Adrenal gland (tissue), 12 donors: Measurements from ENCODE around the gene IGDCC3. TPM values are rescaled to one million over a fixed set of nuclear protein-coding genes. Genes with fewer than 3 reads are reported as not detected.

ENCODE experiments used
- DNase-seq, 7 donors: peaks; one replicate each; pipeline ENCODE4 v3.0.0-alpha.2; 2019 to 2020
- H3K27ac ChIP-seq, 5 donors: fragments of 200-600 bp; sonication (generic) in 4 of 5; 1 replicate in 3 of 5; 2 replicates in 2 of 5; pipeline versions ENCODE4 v1.5.1 to v1.8.0; 2016 to 2020; ENCODE audit warnings: mild to moderate bottlenecking in 1 of 5
- H3K27me3 ChIP-seq: fragments of 200-600 bp; 2 replicates; pipeline ENCODE4 v1.8.0; 2021
- H3K36me3 ChIP-seq, 2 donors: fragments of 200-600 bp; replicated peaks in 1 of 2; 1 replicate in 1 of 2; 2 replicates in 1 of 2; pipeline versions ENCODE4 v1.5.1 to v1.8.0; 2018 to 2022
- H3K4me1 ChIP-seq, 2 donors: fragments of 200-600 bp; replicated peaks in 1 of 2; 1 replicate in 1 of 2; 2 replicates in 1 of 2; pipeline versions ENCODE4 v1.5.1 to v1.8.0; 2018 to 2021
- H3K4me3 ChIP-seq, 4 donors: fragments of 200-600 bp; sonication (generic) in 3 of 4; one replicate each; pipeline ENCODE4 v1.5.1; 2016 to 2018
- H3K9me3 ChIP-seq, 3 donors: fragments of 200-600 bp; sonication (generic) in 1 of 3; replicated peaks in 1 of 3; 1 replicate in 2 of 3; 2 replicates in 1 of 3; pipeline versions ENCODE4 v1.5.1 to v1.8.0; 2016 to 2021
- POLR2A ChIP-seq, 2 donors: fragments of 450-650 bp; IDR thresholded peaks; one replicate each; pipeline ENCODE4 v1.6.1; 2017; ENCODE audit warnings: antibody characterized with exemption in 2 of 2, mild to moderate bottlenecking in 2 of 2, moderate library complexity in 1 of 2
- WGBS, 4 donors: extraction: QIAGEN DNeasy Blood & Tissue Kit in 2 of 4; methylation state at CpG; one replicate each; pipeline versions ENCODE4 v1.1.5 to v1.1.7; 2013 to 2017; 5-methylcytosine and 5-hydroxymethylcytosine counted together
- intact Hi-C, 2 donors: fragments of 100-400 bp; cut with DNase I; formaldehyde crosslinking; loops; one replicate each; pipeline versions ENCODE4 v1.14.1 to v1.15.0; 2022 to 2023
- polyA plus RNA-seq, 3 donors: library from polyadenylated mRNA; stranded (reverse); fragments of 200-250 nt in 2 of 3; fragments of 350-450 nt in 1 of 3; fragmentation: Illumina TruSeq in 1 of 3; extraction: RNeasy Lipid Tissue Mini Kit (QIAGEN cat#74804) in 1 of 3; gene quantifications; one replicate each; pipeline ENCODE4 v1.2.3, GENCODE V29; 2013 to 2014
- total RNA-seq, 9 donors: library from RNA; depleted of rRNA in 4 of 9; stranded (reverse); fragments of >200 nt in 4 of 9; fragments of 120-200 nt in 1 of 9; fragmentation: NEBNext Ultra II Directional in 1 of 9; extraction: Animal tissue kit (Norgen Biotek cat#: 25700) in 1 of 9; gene quantifications; one replicate each; pipeline versions ENCODE4 v1.1.0 to v1.2.4, GENCODE V29; 2013 to 2023
- TF ChIP-seq, protein P1 (sequence below), 6 experiments: fragments of 450-650 bp in 4 of 6; fragments of 200-600 bp in 2 of 6; sonication (generic) in 1 of 6; IDR thresholded peaks; 1 replicate in 5 of 6; 2 replicates in 1 of 6; pipeline versions ENCODE4 v1.5.1 to v1.8.0; 2016 to 2021; ENCODE audit warnings: antibody characterized with exemption in 6 of 6, mild to moderate bottlenecking in 2 of 6, moderate library complexity in 1 of 6
- donor health status: healthy with polysubstance abuse.
- donor health status: Bipolar disorder and iron deficiency.
- donor health status: DM: yes; HTN: yes; CAD: no.
- donor health status: DM: no; HTN: no; CAD: no.
- donor health status: DM: no; HTN: no; CAD: no.
- donor health status: DM: yes; HTN: yes; CAD: no.

Gene IGDCC3
- total and polyA plus RNA-seq, 12 donors: 0.13 to 0.39 (median 0.29) TPM; not detected in 7

DNA sequence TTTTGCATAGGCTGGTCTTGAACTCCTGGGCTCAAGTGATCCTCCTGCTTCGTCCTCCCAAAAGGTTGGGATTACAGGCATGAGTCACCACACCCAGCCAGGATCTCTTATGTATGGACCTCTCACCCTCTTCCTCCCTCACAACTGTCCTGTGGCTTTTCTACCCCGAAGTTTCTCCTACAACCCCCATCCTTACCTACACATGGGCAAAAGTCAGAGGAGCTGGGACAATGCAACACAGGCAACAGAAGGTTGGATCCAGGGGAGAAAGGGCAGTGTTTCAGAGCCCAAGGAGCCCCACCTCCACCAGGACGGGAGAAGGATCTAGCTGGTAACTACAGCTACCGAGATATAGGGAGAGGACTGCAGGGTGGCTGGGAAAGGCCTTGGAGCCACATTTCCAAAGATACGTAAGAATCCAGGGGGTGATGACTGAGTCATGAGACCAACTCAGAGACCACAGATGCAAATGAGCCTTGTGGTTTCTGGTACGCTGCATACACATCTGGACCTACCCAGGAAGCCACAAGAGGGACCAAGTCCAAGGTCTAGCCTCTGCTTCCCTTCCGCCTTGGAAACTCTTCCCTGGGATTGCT lies 31.3 kb upstream of the IGDCC3 start:
- no peak for TF ChIP-seq POLR2A (IDR thresholded peaks at IDR 0.05)
- TF ChIP-seq, protein P1, sequence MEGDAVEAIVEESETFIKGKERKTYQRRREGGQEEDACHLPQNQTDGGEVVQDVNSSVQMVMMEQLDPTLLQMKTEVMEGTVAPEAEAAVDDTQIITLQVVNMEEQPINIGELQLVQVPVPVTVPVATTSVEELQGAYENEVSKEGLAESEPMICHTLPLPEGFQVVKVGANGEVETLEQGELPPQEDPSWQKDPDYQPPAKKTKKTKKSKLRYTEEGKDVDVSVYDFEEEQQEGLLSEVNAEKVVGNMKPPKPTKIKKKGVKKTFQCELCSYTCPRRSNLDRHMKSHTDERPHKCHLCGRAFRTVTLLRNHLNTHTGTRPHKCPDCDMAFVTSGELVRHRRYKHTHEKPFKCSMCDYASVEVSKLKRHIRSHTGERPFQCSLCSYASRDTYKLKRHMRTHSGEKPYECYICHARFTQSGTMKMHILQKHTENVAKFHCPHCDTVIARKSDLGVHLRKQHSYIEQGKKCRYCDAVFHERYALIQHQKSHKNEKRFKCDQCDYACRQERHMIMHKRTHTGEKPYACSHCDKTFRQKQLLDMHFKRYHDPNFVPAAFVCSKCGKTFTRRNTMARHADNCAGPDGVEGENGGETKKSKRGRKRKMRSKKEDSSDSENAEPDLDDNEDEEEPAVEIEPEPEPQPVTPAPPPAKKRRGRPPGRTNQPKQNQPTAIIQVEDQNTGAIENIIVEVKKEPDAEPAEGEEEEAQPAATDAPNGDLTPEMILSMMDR (IDR thresholded peaks at IDR 0.05): no peak
- Histone ChIP-seq H3K9me3 (no peaks in the 10 kb centered on the region), H3K27me3 (no peaks in the 10 kb centered on the region), H3K36me3 (no peaks in the 10 kb centered on the region), H3K4me1 (peaks cover 0 to 17% of the 10 kb centered on the region in 2 donors), H3K27ac (no peak overlapping the region), H3K4me3 (no peak overlapping the region)
- WGBS, 4 donors: 83 to 93% (median 84%) methylated on average over 7 of the region's 7 CpGs
- intact Hi-C loops: loop anchor here in 1 of 2 donors (10.0 kb wide), 1 partner anchor 176 kb away; no protein-coding TSS in a partner anchor
- no peak for DNase-seq

DNA sequence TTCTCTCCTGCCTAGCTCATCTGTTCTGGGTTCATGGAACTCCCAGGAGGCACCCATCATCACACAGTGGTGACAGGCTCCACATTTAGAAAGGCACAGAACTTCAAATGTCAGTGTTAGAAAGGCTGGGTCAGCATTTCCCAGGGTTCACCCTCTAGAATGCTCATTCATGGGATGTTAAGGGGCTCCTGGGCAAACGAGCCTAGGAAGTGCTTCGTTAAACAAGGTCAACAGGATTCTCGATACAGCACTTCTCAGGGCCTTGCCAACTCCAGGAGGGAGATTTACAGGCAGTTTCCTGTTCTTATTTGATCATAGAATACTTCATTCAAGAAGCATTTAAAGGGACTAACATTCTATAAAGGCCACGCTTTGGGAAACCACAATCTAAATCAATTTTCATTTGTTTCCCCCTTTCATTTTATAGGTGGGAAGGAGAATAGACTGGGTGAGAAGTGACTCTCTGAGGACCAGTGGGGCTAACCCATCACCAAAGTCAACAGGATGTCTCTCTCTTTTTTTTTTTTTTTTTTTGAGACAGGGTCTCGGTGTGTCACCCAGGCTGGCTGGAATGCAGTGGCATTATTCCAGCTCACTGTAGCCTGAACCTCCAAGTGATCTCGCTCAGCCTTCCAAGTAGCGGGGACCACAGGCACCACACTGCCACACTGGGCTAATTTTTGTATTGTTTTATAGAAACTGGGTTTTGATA lies 30.7 kb upstream of the IGDCC3 start:
- WGBS, 4 donors: 67 to 77% (median 74%) methylated on average over 6 to 7 of the region's 7 CpGs
- no peak overlapping the region for H3K4me3 ChIP-seq
- TF ChIP-seq, protein P1 (IDR thresholded peaks at IDR 0.05): no peak
- no peak for TF ChIP-seq POLR2A (IDR thresholded peaks at IDR 0.05)
- no peaks in the 10 kb centered on the region for H3K27me3 ChIP-seq
- DNase-seq: no peak
- H3K4me1 ChIP-seq: peaks cover 0 to 11% of the 10 kb centered on the region in 2 donors
- no peaks in the 10 kb centered on the region for H3K9me3 ChIP-seq
- H3K27ac ChIP-seq: no peak overlapping the region
- no peaks in the 10 kb centered on the region for H3K36me3 ChIP-seq
- intact Hi-C loops: loop anchor here in 1 of 2 donors (10.0 kb wide), 1 partner anchor 176 kb away; no protein-coding TSS in a partner anchor

DNA sequence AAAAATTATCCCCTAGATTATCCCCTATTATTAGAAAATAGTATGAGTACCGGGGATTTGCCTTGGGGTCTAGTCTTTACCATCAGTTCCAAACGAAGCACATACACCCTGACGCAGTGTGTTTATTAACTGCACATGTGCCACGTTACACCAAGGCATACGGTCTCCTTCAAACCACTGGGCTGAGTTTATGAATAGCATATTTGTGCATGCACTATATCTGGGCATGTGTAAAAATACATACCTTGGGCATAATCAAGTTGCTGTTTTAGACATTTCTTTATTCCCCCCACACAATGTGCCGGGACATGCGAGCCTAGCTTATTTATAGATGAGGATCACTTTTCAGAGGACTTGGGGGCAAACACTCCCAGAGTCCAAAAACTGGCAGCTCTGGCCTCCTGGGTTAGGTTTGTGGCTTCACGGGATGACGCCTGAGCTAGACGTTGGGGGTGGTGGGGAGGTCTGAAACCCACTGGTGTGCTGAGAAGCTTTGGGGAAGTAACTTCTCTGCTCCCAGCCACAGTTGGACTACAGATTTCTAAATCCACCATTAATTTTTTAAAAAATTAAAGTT lies 28.7 kb upstream of the IGDCC3 start:
- H3K27ac ChIP-seq: no peak overlapping the region

More for the DNA sequence above, 28.7 kb upstream of the IGDCC3 start:
- Histone ChIP-seq H3K27me3 (no peaks in the 10 kb centered on the region), H3K4me3 (no peak overlapping the region), H3K4me1 (peaks cover 2 to 7% of the 10 kb centered on the region in 2 donors), H3K9me3 (no peaks in the 10 kb centered on the region), H3K36me3 (no peaks in the 10 kb centered on the region)
- TF ChIP-seq, protein P1 (IDR thresholded peaks at IDR 0.05): no peak
- TF ChIP-seq POLR2A (IDR thresholded peaks at IDR 0.05): no peak
- intact Hi-C loops: loop anchor here in 1 of 2 donors (10.0 kb wide), 1 partner anchor 178 kb away; no protein-coding TSS in a partner anchor
- DNase-seq: no peak
- 83 to 90% (median 85%) methylated on average over 10 of the region's 10 CpGs for WGBS, 4 donors
